Glutamatergic neuron (in vitro differentiated cells): ENCODE results near the gene F12. TPM values are rescaled to one million over a fixed set of nuclear protein-coding genes. Genes with fewer than 3 reads are reported as not detected.

Experiments
- DNase-seq: peaks from one replicate; pipeline ENCODE4 v3.0.0; 2022
- H3K27ac Mint-ChIP-seq: one replicate; pipeline ENCODE4 v1.8.0; 2020; ENCODE audit warnings: mild to moderate bottlenecking, mixed read lengths, inconsistent platforms; ENCODE audit not compliant: unreplicated experiment
- H3K27me3 Mint-ChIP-seq: one replicate; pipeline ENCODE4 v1.8.0; 2020; ENCODE audit warnings: mild to moderate bottlenecking, moderate library complexity, mixed read lengths, inconsistent platforms; ENCODE audit not compliant: unreplicated experiment
- H3K36me3 Mint-ChIP-seq: one replicate; pipeline ENCODE4 v1.8.0; 2020; ENCODE audit warnings: mild to moderate bottlenecking, mixed read lengths, inconsistent platforms; ENCODE audit not compliant: unreplicated experiment
- H3K4me1 Mint-ChIP-seq: one replicate; pipeline ENCODE4 v1.8.0; 2020; ENCODE audit warnings: mild to moderate bottlenecking, low read depth, mixed read lengths, inconsistent platforms; ENCODE audit not compliant: unreplicated experiment
- H3K4me3 Mint-ChIP-seq: one replicate; pipeline ENCODE4 v1.8.0; 2020; ENCODE audit warnings: mild to moderate bottlenecking, mixed read lengths, inconsistent platforms; ENCODE audit not compliant: unreplicated experiment
- H3K9me3 Mint-ChIP-seq: one replicate; pipeline ENCODE4 v1.8.0; 2020; ENCODE audit warnings: mild to moderate bottlenecking, moderate library complexity, mixed read lengths, inconsistent platforms; ENCODE audit not compliant: unreplicated experiment
- CTCF ChIP-seq: fragments of 200-600 bp; sonication (generic); IDR thresholded peaks from one replicate; pipeline ENCODE4 v1.5.0; 2021; ENCODE audit not compliant: partially characterized antibody, unreplicated experiment
- total RNA-seq: library from RNA; stranded (reverse); fragmentation: NEBNext Ultra II Directional; extraction: Animal tissue kit (Norgen Biotek cat#: 25700); gene quantifications from one replicate; pipeline ENCODE4 v1.2.1, GENCODE V29; 2021; ENCODE audit not compliant: unreplicated experiment

F12 gene
- total RNA-seq, 1 donor from 2014 or later, result 5.4 TPM

GRCh38 chr5:177388521-177389052, 20.8 kb downstream of the F12 start:
- Mint-ChIP-seq H3K27ac (no peak overlapping the region), H3K4me3 (peak overlapping the region; percentile 25), H3K9me3 (peaks cover 5% of the 10 kb centered on the region), H3K4me1 (peaks cover 7% of the 10 kb centered on the region), H3K27me3 (peaks cover 12% of the 10 kb centered on the region), H3K36me3 (no peaks in the 10 kb centered on the region)
- no peak for TF ChIP-seq CTCF
- DNase-seq, result no peak

- H3K27ac Mint-ChIP-seq, result no peak overlapping the region
- peaks cover 13% of the 10 kb centered on the region for H3K27me3 Mint-ChIP-seq
- H3K4me1 Mint-ChIP-seq, result peaks cover 7% of the 10 kb centered on the region
- H3K36me3 Mint-ChIP-seq, result no peaks in the 10 kb centered on the region
- H3K4me3 Mint-ChIP-seq, result no peak overlapping the region
- H3K9me3 Mint-ChIP-seq, result peaks cover 6% of the 10 kb centered on the region
- no peak for TF ChIP-seq CTCF
- DNase-seq, result no peak
These were observed 22.0 kb downstream of the F12 start for GRCh38 chr5:177387405-177387804.

- Mint-ChIP-seq H3K4me3 (no peak overlapping the region), H3K27me3 (peaks cover 15% of the 10 kb centered on the region), H3K4me1 (peaks cover 7% of the 10 kb centered on the region), H3K9me3 (peaks cover 8% of the 10 kb centered on the region), H3K27ac (no peak overlapping the region), H3K36me3 (no peaks in the 10 kb centered on the region)
- TF ChIP-seq CTCF, result no peak
- DNase-seq, result no peak
These were observed 22.8 kb downstream of the F12 start for GRCh38 chr5:177386542-177386941.

GRCh38 chr5:177385720-177386119, 23.6 kb downstream of the F12 start:
- Mint-ChIP-seq H3K9me3 (peaks cover 10% of the 10 kb centered on the region), H3K4me3 (no peak overlapping the region), H3K36me3 (no peaks in the 10 kb centered on the region), H3K4me1 (peaks cover 7% of the 10 kb centered on the region), H3K27ac (no peak overlapping the region), H3K27me3 (peaks cover 15% of the 10 kb centered on the region)
- DNase-seq, result no peak
- TF ChIP-seq CTCF, result no peak

GRCh38 chr5:177384134-177384533, 25.2 kb downstream of the F12 start, which contains the start of gene SLC34A1:
SLC34A1 (plus strand) TSS chr5:177384434; CDS start chr5:177385742, 1,308 bp downstream.
- no peak for DNase-seq
- no peaks in the 10 kb centered on the region for H3K4me1 Mint-ChIP-seq
- peaks cover 10% of the 10 kb centered on the region for H3K9me3 Mint-ChIP-seq
- H3K27ac Mint-ChIP-seq, result no peak within 1 kb of the TSS
- H3K36me3 Mint-ChIP-seq, result no peaks in the 10 kb centered on the region
- TF ChIP-seq CTCF, result no peak
- H3K27me3 Mint-ChIP-seq, result peaks cover 9% of the 10 kb centered on the region
- no peak within 1 kb of the TSS for H3K4me3 Mint-ChIP-seq
